ENCODE measurements around the gene ACOX2. TPM values are rescaled to one million over a fixed set of nuclear protein-coding genes. Genes with fewer than 3 reads are reported as not detected.
A peak's percentile ranks its signal among the peaks of the same experiment; 100 is the strongest.

The ACOX2 gene
- total and polyA plus RNA-seq, 10 of the 15 experiments (the other 5 are each of a cell fraction or from before 2014, with no cell fraction given), result 0.72 TPM; not detected in 9

DNA sequence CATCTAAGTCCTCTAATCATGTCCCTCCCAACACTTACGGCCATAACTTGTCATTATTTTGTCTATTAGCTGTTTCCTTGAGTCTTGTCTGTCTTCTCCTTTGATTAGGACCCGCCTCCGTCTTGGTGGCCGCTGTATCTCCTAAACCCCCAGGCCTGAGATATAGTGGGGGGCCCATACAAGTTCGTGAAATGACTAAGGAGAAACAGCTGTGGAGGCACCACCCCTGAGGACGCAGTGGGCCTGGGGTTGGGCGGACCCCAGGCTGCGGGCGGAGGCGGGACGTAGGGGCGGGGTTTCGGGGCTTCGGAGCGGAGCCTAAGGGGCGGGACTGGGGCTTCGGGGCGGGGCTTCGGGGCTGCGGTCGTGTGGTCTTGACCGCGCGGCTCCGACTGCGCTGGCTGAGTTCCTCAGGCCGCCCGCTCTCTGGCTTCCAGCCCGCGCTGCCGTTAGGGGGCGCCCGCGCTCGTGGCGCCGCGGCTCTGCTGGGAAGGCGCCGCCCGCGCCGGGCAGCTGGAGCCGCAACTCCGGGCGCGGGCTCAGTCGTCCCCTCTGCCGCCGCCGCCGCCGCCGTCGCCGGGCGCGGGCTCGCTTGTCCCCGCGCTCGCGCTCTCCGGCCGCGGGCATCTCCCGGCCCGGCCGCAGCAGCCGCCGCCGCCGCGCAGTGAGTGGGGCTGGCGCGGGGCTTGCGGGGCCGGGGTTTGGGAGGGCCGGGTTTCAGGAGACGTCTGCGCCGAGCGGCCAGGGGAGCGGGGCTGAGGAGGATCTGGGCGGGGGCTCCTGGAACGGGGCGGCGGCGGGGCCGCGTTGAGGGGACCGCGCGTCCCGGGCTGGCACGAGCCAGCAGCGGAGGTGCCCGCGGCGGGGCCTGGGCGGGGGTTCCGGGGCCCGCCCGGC, 45.2 kb downstream of the ACOX2 start, which contains the start of gene KCTD6 (continued):
- 0 out of 2 replicates have a peak, but pooled peaks have one; percentile 55 for TF ChIP-seq BACH1 (IDR thresholded peaks at IDR 0.05; ENCODE audit: borderline replicate concordance)
- peak; percentile 22 for TF ChIP-seq BCL3 (IDR thresholded peaks at IDR 0.05; ENCODE audit: borderline replicate concordance, insufficient read depth, low read depth, low read length, poor library complexity, severe bottlenecking)
- TF ChIP-seq, protein P1, sequence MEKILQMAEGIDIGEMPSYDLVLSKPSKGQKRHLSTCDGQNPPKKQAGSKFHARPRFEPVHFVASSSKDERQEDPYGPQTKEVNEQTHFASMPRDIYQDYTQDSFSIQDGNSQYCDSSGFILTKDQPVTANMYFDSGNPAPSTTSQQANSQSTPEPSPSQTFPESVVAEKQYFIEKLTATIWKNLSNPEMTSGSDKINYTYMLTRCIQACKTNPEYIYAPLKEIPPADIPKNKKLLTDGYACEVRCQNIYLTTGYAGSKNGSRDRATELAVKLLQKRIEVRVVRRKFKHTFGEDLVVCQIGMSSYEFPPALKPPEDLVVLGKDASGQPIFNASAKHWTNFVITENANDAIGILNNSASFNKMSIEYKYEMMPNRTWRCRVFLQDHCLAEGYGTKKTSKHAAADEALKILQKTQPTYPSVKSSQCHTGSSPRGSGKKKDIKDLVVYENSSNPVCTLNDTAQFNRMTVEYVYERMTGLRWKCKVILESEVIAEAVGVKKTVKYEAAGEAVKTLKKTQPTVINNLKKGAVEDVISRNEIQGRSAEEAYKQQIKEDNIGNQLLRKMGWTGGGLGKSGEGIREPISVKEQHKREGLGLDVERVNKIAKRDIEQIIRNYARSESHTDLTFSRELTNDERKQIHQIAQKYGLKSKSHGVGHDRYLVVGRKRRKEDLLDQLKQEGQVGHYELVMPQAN (conservative IDR thresholded peaks at IDR 0.05), result peak; percentile 60; the same call in 1 of the 2 replicates
- TF ChIP-seq TCF3 (IDR thresholded peaks at IDR 0.05; ENCODE audit: borderline replicate concordance, insufficient read depth, low read depth, low read length), result peak; percentile 80; the same call in 1 of the 2 replicates
- TF ChIP-seq DPF2 (IDR thresholded peaks at IDR 0.05), result 0 out of 2 replicates have a peak, but pooled peaks have one; percentile 26
- peak; percentile 59 for TF ChIP-seq RAD21 (IDR thresholded peaks at IDR 0.05; ENCODE audit: insufficient read depth, low read depth, low read length)
- peak; percentile 53; the same call in 1 of the 2 replicates for TF ChIP-seq CBX5 (IDR thresholded peaks at IDR 0.05; ENCODE audit: low read depth)
- peak; percentile 84 for TF ChIP-seq YY1 (IDR thresholded peaks at IDR 0.05; ENCODE audit: low read depth, low read length)
- TF ChIP-seq BHLHE40 (IDR thresholded peaks at IDR 0.05; ENCODE audit: borderline replicate concordance in 1 of 2, low read depth in 2 of 2, low read length in 1 of 2), result peak in 1 of 2 experiments; percentile 78; a peak in 2 of 4 replicates
- peak; percentile 42 for TF ChIP-seq RELA (IDR thresholded peaks at IDR 0.05; ENCODE audit: borderline replicate concordance, partially characterized antibody)
- 0 out of 2 replicates have a peak, but pooled peaks have one; percentile 25 for TF ChIP-seq POLR2A (IDR thresholded peaks at IDR 0.05; ENCODE audit: low read depth, low read length)
- TF ChIP-seq CEBPB (IDR thresholded peaks at IDR 0.05; ENCODE audit: borderline replicate concordance in 1 of 2, low read depth in 2 of 2, low read length in 2 of 2), result no peak
- TF ChIP-seq LARP7 (IDR thresholded peaks at IDR 0.05), result peak; percentile 70; the same call in 1 of the 2 replicates
- TF ChIP-seq SPI1 (IDR thresholded peaks at IDR 0.05; ENCODE audit: borderline replicate concordance, insufficient read depth, low read depth, low read length), result peak; percentile 16; the same call in 1 of the 2 replicates
- TF ChIP-seq RUNX3 (IDR thresholded peaks at IDR 0.05; ENCODE audit: low read length), result peak; percentile 72
- TF ChIP-seq EP300 (IDR thresholded peaks at IDR 0.05; ENCODE audit: borderline replicate concordance in 1 of 2, control insufficient read depth in 1 of 2, low read depth in 2 of 2, low read length in 2 of 2), result peak in 1 of 2 experiments; percentile 40; a peak in 1 of 4 replicates
